ENCODE data around the gene NPB. TPM values are rescaled to one million over a fixed set of nuclear protein-coding genes. Genes with fewer than 3 reads are reported as not detected.

NPB gene
- polyA plus RNA-seq, 3 donors, result 0.23 to 0.77 TPM; not detected in 1

DNA sequence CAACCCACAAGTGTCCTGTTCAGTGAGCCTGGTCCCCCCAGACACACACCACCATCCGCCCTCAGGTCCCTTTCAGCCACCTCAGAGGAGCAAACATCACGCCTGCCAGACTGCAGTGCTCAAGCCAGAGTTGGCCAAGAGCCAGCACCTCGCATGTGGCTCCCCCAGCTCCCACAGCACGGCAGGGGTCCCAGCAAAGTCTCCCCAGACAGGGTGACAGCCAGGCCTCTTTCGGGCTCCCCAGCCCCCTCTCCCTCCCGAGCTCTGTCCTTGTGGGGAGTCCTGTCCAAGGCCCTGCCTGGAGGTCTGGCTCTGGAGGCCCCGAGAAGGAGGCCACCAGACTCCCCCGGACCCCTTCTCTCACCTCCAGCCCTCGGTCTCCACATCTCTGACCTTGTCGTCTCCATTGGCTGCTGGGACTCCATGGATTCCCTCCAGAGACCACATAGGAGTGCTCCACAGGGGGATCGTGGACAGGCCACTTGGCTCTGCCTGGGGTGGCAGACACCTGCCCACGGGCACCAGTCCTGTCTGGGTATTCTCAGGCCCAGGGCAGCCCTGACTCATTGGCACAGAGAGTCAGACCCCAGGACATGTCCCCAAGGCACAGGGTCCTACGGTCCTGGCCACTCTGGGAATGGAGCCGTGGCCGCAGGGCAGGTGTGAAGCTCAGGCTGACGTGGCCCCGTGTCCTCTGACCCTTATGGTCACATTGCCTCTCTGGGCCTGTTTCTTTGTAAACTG lies 46.8 kb downstream of the NPB start:
- H3K27ac ChIP-seq (ENCODE audit: low read depth, low read length), result no peak overlapping the region
- WGBS, 3 donors, result 80 to 85% (median 84%) methylated on average over 17 of the region's 17 CpGs

DNA sequence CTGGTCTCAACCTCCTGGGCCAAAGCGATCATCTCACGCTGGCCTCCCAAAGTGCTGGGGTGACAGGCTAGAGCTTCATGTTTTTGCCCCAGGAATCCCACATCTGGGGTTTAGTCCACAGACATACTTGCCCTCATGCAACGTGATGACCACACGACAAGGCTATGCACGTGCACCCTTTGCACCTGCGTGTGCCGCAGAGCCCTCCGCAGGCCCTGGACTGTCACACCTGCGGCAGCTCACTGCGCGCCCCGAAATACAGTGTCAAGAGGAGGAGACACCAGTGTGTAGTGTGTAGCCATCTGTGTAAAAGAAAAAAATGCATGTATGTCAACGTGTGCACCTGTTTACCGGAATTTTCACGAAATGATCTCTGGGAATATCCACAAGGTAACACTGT lies 48.5 kb downstream of the NPB start:
- 83 to 89% (median 88%) methylated on average over 15 of the region's 15 CpGs for WGBS, 3 donors
- no peak overlapping the region for H3K27ac ChIP-seq (ENCODE audit: low read depth, low read length)

GRCh38 chr17:81951785-81952684 lies 50.0 kb downstream of the NPB start:
- H3K27ac ChIP-seq (ENCODE audit: low read depth, low read length), result no peak overlapping the region
- 47 to 55% (median 48%) methylated on average over 12 to 13 of the region's 13 CpGs for WGBS, 3 donors

Other genes with a start within 250 kb of the NPB start
- gene PDE6G, start 245.7 kb upstream of the NPB start, polyA plus RNA-seq, result 1 to 10 TPM in 1 of 3 donors, under 1 TPM in 2; 0.20 to 1.0 (median 0.45) TPM
- gene OXLD1, start 235.6 kb upstream of the NPB start, polyA plus RNA-seq, result 10 to 100 TPM; 33.5 to 51.2 (median 40.5) TPM
- 10 to 100 TPM in 2 of 3 donors, 1 to 10 TPM in 1; 8.9 to 18.6 (median 11.3) TPM for gene CCDC137, start 235.5 kb upstream of the NPB start, polyA plus RNA-seq
- gene ARL16, start 218.4 kb upstream of the NPB start, polyA plus RNA-seq, result 10 to 100 TPM; 26.8 to 44.4 (median 41.1) TPM
- 100 to 1,000 TPM in 1 of 3 donors, 10 to 100 TPM in 2; 57.6 to 118 (median 91.6) TPM for gene HGS, start 218.2 kb upstream of the NPB start, polyA plus RNA-seq
- 100 to 1,000 TPM in 2 of 3 donors, 10 to 100 TPM in 1; 81.3 to 134 (median 118) TPM for gene MRPL12, start 198.9 kb upstream of the NPB start, polyA plus RNA-seq
- gene SLC25A10, start 190.0 kb upstream of the NPB start, polyA plus RNA-seq, result 10 to 100 TPM; 18.7 to 61.4 (median 43.2) TPM
- gene GCGR, start 98.1 kb upstream of the NPB start, polyA plus RNA-seq, result 1 to 10 TPM in 1 of 3 donors, under 1 TPM in 1, not detected in 1; 0.12 to 1.4 TPM
- 100 to 1,000 TPM in 2 of 3 donors, 10 to 100 TPM in 1; 92.8 to 190 (median 116) TPM for gene MCRIP1, start 68.9 kb upstream of the NPB start, polyA plus RNA-seq
- gene PPP1R27, start 67.2 kb upstream of the NPB start, polyA plus RNA-seq, result under 1 TPM in 2 of 3 donors, not detected in 1; 0.15 to 0.58 TPM
- gene P4HB, start 41.7 kb upstream of the NPB start, polyA plus RNA-seq, result 1,000 to 10,000 TPM in 1 of 3 donors, 100 to 1,000 TPM in 2; 377 to 2,064 (median 453) TPM
- gene ARHGDIA, start 30.9 kb upstream of the NPB start, polyA plus RNA-seq, result 100 to 1,000 TPM; 133 to 351 (median 249) TPM
- gene ALYREF, start 10.7 kb upstream of the NPB start, polyA plus RNA-seq, result 10 to 100 TPM; 20.0 to 46.4 (median 37.9) TPM
- 100 to 1,000 TPM; 160 to 319 (median 193) TPM for gene ANAPC11, start 10.5 kb upstream of the NPB start, polyA plus RNA-seq
- 10 to 100 TPM; 30.4 to 76.4 (median 54.3) TPM for gene PCYT2, start 9.2 kb downstream of the NPB start, polyA plus RNA-seq
- gene SIRT7, start 15.9 kb downstream of the NPB start, polyA plus RNA-seq, result 10 to 100 TPM; 12.6 to 19.6 (median 19.0) TPM
- 10 to 100 TPM in 2 of 3 donors, 1 to 10 TPM in 1; 5.2 to 13.9 (median 13.8) TPM for gene MAFG, start 25.5 kb downstream of the NPB start, polyA plus RNA-seq
- 10 to 100 TPM in 2 of 3 donors, 1 to 10 TPM in 1; 9.2 to 63.5 (median 34.9) TPM for gene PYCR1, start 35.1 kb downstream of the NPB start, polyA plus RNA-seq
- not detected for gene MYADML2, start 45.0 kb downstream of the NPB start, polyA plus RNA-seq
- gene NOTUM, start 58.9 kb downstream of the NPB start, polyA plus RNA-seq, result under 1 TPM; 0.03 to 0.67 (median 0.31) TPM
- 10 to 100 TPM; 17.7 to 35.4 (median 31.0) TPM for gene ASPSCR1, start 75.4 kb downstream of the NPB start, polyA plus RNA-seq
- gene CENPX, start 120.6 kb downstream of the NPB start, polyA plus RNA-seq, result 10 to 100 TPM; 60.7 to 80.9 (median 76.8) TPM
- 10 to 100 TPM in 1 of 3 donors, 1 to 10 TPM in 2; 7.3 to 10.2 (median 8.1) TPM for gene LRRC45, start 121.1 kb downstream of the NPB start, polyA plus RNA-seq
- gene RAC3, start 129.4 kb downstream of the NPB start, polyA plus RNA-seq, result 10 to 100 TPM; 10.4 to 32.2 (median 17.0) TPM
- 100 to 1,000 TPM; 136 to 361 (median 220) TPM for gene DCXR, start 135.5 kb downstream of the NPB start, polyA plus RNA-seq
- 10 to 100 TPM; 39.4 to 51.2 (median 41.1) TPM for gene RFNG, start 149.6 kb downstream of the NPB start, polyA plus RNA-seq
- gene GPS1, start 149.7 kb downstream of the NPB start, polyA plus RNA-seq, result 10 to 100 TPM; 58.9 to 89.2 (median 77.5) TPM
- 100 to 1,000 TPM in 1 of 3 donors, 10 to 100 TPM in 2; 71.2 to 118 (median 80.9) TPM for gene DUS1L, start 163.6 kb downstream of the NPB start, polyA plus RNA-seq
- 1,000 to 10,000 TPM in 1 of 3 donors, 100 to 1,000 TPM in 2; 464 to 3,885 (median 885) TPM for gene FASN, start 196.0 kb downstream of the NPB start, polyA plus RNA-seq

Data from adipose tissue (tissue), 3 donors.